Ovary (tissue), 3 donors: ENCODE results near the gene TTC33.

Experiments
- CTCF ChIP-seq, 3 donors: fragments of 450-650 bp in 2 of 3; fragments of 200-600 bp in 1 of 3; IDR thresholded peaks; one replicate each; pipeline versions ENCODE4 v1.5.1 to v1.8.0; 2016 to 2022; ENCODE audit warnings: antibody characterized with exemption in 3 of 3, mild to moderate bottlenecking in 1 of 3
- EP300 ChIP-seq: sonication (generic); formaldehyde crosslinking; IDR thresholded peaks from one replicate; pipeline ENCODE4 v1.6.1; 2017; ENCODE audit warnings: antibody characterized with exemption
- donor health status: DM: no; HTN: no; CAD: no.

- TF ChIP-seq CTCF (IDR thresholded peaks at IDR 0.05) (no peak), EP300 (no peak)
Observed at GRCh38 chr5:40738502-40738901, 17.3 kb downstream of the TTC33 start.
